Hematopoietic multipotent progenitor cell treated with erythropoietin and hydrocortisone succinate and interleukin-3 and kit ligand, for 17 days (in vitro differentiated cells): Measurements from ENCODE around the gene HPCA.

Experiments
- DNase-seq: peaks from one replicate; pipeline ENCODE4 v3.0.0-alpha.2; 2015; ENCODE audit warnings: low spot score

Gene HPCA

GRCh38 chr1:32886004-32886827 is at the start of gene HPCA:
TSS of gene HPCA (plus strand) at chr1:32886491. CDS start at chr1:32888899, 2,408 bp downstream.
- no peak for DNase-seq

DNA sequence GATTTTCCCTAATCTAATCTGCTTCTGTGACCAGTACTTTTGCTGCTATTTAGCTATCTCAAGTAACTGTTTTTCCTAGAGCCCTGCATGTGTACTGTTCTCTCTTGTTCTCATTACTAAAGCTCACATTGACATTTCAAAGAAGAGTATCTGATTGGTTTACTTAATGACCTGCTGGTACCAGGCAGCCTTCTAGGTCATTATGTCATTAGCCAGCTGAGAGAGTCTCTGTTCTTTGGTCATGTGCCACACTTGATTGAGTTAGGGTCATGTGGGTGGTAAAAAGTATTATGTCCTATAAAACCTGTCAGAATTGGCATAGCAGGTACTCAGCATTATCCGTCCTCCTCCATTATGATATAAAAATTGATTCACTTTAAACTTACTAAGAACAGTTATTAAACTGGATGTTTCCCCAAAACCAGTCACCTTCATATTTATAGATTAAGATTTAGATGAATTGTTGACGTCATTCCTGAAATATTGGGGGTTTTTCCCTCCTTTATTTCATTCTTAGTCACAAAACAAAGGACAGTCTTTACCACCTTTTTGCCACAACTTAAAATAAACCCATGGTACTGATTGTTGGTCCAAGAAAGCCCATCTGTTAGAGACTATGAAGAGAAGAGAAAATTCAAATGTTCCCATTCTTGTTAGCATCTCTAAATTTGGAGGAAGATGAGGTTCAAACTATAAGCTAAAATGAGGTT is 37.8 kb upstream of the HPCA start:
- DNase-seq = no peak

- DNase-seq = no peak
These were observed 30.3 kb upstream of the HPCA start for GRCh38 chr1:32855861-32856617.

DNA sequence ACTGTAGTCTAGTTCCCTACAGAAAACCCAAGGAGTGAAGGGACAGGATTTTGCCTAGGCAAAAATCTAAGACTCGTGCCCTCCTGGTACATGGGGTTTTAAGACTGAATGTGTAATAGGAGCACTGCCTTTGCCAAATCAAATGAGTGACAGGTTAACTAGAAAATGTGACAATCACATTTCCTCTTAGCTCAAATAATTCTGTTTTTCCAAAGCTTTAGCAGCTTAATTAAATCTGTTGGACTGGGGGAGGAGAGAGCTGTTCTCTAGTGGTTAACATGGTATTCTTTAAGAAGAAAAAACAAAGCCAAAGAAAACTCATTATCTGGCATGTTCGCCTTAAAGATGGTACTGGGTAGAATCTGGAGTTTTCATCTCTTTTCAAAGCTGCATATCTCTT is 28.2 kb upstream of the HPCA start:
- no peak for DNase-seq

DNA sequence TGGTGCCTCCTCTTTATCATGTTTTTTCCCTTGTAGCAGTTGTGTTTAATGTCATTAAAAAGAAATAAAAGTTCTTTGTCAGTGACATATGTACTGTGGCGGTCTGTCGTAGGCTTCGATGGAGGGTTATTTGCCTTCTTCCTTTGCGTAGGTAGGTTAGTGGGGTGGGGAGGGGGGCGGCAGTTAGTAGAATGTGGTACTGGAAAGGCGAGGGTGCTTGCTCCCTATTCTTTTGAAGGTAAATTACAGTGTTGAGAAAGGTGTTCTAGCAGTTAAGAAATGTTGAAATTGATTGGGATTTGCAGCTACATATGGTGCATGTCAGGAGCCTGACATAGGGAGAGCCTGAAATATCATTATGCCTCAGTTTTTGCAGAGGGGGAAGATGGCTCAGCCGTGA is 27.5 kb upstream of the HPCA start:
- DNase-seq = no peak

GRCh38 chr1:32859915-32860314 is 26.4 kb upstream of the HPCA start:
- DNase-seq = no peak

GRCh38 chr1:32860566-32860965 is 25.7 kb upstream of the HPCA start:
- DNase-seq = no peak

DNA sequence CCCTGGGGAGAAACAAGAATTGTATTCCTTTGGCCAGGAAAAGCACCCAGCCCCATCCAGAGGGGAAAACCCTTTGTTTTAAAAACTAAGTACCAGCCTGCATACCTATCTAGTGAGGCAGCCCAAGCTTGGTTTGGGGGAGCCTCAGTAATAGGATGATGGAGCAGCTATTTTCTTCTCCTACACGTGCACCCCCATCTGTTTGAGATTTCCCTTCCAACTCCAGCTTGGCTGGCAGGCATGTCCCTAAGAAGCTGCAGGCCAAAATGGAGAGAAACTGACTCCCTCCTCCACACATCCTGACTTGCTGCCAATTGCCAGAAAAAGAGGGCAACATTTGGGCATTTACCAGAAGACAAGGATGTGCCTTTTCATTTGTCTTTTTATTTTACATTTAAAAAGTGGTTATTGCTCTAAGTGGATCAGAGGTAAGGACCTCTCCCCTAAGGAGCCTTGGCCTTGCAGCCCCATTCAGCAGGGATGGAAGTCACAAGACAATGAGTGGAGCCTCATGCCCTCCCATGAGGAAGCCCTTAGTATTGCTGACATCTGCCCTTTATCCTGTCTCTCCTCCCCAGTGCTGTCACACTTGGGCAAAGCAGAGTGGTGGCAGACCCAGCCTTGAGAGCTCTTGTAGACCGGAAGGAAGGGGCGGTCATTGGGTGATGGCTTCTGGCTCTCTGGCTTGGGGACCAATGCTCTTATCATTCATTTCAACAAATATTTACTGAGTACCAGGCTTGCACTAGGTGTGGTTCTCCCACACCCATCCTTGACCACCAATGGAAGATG is 24.2 kb upstream of the HPCA start:
- DNase-seq = no peak

DNA sequence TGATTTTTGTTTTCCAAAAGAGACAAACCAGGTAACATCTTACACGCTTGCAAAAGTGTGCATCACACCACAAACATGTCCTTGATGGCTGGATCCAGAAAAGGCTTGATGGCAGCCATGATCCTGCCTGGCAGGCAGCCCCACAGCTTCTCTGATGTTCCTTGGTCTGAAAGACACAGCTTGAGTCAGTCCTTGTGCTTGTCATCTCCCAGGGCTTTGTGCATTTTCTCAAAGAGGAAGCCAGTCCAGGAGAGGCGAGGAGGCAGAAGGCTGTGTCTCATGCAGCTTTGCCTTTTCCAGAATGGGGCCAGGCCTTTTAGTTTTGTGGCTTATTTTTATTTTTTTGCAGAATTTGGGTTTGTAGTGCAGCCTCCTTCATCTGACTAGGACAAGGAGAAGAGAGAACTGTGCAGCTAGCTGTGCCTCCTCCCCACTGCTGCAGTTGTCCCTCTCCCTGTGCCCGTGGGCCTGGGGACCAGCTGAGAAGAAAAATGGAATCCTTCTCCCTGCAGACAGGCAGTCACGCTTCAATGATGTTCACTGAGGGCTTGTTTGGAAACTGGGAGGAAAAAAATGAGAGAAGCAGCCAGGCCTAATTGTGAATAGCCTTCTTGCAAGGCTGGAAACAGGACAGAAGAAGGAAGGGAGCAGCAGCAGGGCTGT is 22.9 kb upstream of the HPCA start:
- no peak for DNase-seq

DNA sequence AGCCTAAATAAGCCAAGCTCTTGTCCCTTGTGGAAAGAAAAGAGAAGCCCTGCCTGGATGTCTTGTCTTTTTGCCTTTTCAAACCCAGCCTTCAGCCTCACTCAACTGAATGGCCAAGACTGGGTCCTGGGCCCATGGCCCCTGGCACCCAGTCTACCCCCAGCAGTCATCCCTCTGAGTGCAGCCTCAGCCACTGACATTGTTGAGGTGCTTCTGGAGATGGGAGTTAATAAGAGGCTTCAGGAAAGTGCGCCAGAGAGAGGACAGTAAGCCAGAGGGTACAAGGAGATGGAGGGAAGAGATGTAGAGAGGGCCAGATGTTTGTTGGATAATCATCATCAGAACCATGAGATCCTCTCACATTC is 22.4 kb upstream of the HPCA start:
- no peak for DNase-seq

DNA sequence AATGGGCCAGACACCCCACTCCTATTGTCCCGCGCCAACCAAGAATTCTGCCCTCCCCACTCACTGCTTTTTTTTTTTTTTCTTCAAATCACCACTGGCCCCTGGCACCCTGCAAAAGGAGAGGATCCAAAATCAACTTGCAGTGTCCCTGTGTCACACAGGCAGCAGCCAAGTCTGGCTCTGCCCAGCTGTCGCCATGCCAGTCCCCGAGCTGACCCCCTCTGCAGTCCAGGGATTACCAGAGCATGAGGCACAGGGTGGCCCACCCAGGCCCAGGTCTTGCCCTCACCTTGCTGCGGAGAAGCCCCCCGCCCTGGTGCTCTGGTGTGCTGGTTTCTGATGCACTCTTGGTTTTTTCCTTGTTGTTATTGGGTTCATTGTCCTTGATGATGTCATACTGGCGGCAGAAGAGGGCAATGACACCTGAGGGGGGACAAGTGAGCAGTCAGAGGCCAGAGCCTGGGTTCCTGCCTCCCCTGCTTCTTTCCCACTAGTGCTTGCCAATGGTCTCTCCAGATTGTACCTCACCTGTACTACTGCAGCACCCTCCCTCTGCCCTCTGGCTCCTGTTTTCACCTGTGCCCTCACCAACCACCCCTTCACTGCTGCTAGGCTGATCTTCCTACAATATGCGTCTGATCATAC is 21.8 kb upstream of the HPCA start:
- no peak for DNase-seq

- no peak for DNase-seq
These were observed 20.5 kb upstream of the HPCA start for GRCh38 chr1:32865639-32866405.

DNA sequence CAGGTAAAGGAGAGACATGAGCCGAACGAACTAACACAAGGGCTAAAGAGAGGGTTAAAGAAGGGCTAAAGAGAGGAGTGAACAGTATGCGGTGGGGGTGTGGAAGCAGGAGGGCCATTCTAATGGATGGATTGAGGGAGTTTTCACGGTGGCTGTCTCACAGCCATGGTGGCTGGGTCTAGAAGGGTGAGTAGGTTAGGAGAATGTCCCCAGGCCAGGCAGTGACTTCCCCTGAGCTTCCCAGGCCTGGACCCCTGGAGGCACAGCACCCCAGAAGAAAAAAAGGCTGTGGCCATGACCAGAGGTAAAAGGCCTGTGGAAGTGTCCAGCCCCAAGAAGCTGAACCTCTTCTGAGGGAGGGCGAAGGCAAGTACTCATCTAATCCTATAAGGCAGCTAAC is 19.1 kb upstream of the HPCA start:
- no peak for DNase-seq

- no peak for DNase-seq
These were observed 18.6 kb upstream of the HPCA start for GRCh38 chr1:32867671-32868070.

DNA sequence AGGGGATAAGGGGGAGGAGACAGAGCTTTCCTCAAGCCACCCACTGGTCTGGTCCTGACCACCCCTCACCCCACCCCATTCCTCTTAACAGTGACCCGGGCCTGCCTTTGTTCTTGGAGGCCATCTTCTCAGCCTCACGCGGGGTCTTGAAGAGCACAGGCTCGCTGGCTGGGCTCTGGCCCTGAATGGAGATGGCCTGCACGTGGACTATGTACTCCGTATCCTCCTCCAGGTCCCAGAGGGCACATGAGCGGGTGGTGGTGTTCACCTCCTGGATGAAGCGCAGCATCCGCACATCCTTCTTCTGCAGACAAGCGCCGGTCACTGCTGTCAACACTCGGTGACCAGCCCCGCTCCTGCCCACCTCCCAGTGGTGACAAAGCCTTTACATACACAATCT is 18.2 kb upstream of the HPCA start:
- no peak for DNase-seq

DNA sequence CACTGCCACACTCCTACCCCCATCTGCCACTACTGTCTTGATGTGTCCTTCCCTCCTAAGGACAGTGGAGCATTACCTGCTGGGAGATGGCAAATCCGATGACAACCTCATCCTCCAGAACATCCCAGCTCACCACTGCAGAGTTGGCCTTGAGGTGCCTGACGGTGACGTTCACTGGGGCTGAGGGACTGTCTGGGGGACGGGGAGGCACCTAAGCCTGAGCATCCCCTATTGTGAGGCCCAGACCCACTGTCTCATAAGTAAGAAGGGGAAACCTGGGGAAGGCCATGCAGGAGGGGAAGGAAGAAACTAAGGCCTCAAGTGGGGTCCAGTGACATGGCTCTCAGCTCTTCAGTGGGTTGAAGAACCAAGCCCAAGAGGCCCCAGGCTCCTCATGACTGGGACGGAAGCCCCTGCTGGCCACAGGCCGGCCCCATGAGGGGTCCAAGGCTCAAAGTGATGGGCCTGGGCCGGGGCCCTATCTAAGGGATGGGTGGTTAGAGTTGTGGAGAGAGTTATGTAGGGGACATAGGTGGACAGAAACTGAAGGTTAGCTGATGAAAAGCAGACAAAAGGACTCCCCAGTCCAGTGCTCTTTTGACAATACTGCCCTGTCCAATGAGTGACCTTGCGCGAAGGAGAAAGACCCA is 17.4 kb upstream of the HPCA start:
- no peak for DNase-seq

- no peak for DNase-seq
These were observed 16.2 kb upstream of the HPCA start for GRCh38 chr1:32869923-32870614.

DNA sequence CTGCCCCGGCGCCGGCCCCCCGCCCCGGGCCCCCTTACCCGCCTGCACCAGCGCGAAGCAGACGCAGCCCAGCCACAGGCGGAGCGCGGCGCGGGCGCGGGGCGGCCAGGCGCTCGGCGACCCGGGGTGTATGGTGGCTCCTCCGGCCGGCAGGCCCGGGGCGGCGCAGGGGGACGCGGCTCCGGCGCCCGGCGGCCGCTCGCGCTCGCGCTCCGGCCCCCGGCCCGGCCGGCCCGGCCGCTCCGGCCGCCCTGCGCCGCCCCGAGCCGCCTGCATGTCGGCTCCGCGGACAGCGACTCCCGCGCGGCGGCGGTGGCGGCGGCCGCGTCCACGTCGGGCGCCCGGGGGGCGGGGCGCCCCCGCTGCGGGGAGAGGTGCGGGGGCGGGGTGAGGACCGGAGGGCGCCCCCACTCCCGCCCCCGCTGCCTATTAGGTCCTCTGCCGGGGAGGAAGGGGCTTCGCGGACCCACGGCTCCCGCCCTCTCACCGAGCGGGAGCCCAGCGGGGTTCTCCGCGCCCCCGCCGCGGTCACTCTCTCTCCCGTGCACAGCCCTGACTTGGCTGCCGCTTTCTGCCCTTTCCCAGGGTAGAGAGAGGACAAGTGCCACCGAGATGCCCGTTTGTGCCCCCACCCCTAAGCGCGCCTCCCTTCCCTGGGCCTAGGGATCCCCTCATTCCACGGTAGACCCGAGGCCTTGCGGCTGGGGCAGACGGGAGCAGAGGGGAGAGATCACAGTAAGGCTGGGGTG is 15.5 kb upstream of the HPCA start, which contains the start of gene FNDC5:
FNDC5 (minus strand) TSS at position 298 of the 749 bp plus-strand sequence.
- DNase-seq = no peak
